SIG-M5 treated with dmso at 0.1 percent for 504 hours (cell line): ENCODE results near the gene SNX1.
A peak's percentile ranks its signal among the peaks of the same experiment; 100 is the strongest.

Experiments used
- DNase-seq: peaks from one replicate; lab custom pipeline; 2025; ENCODE audit not compliant: unreplicated experiment; lab: John Stamatoyannopoulos, UW

SNX1 gene

GRCh38 chr15:64162478-64162868, 66.7 kb downstream of the SNX1 start:
- no peak for DNase-seq

GRCh38 chr15:64162869-64163658, 67.3 kb downstream of the SNX1 start, which contains the start of gene PPIB:
Gene PPIB, minus strand, starts transcription at chr15:64163022. Its CDS starts 36 bp downstream, at chr15:64162986.
- peak; percentile 96 for DNase-seq

GRCh38 chr15:64163659-64164362, 68.0 kb downstream of the SNX1 start:
- peak; percentile 72 for DNase-seq

- no peak for DNase-seq
These were observed 68.7 kb downstream of the SNX1 start for GRCh38 chr15:64164436-64164835.

- no peak for DNase-seq
These were observed 70.5 kb downstream of the SNX1 start for GRCh38 chr15:64166102-64166890.

GRCh38 chr15:64180235-64180824, 84.5 kb downstream of the SNX1 start:
- no peak for DNase-seq

GRCh38 chr15:64182859-64183370, 87.1 kb downstream of the SNX1 start:
- no peak for DNase-seq

- DNase-seq = peak; percentile 18
These were observed 89.5 kb downstream of the SNX1 start for GRCh38 chr15:64185146-64185911.

GRCh38 chr15:64187396-64188191, 91.8 kb downstream of the SNX1 start:
- DNase-seq = no peak
